Coronary artery (tissue), 2 donors: ENCODE data around the gene ALPP.
"Not testable (repeated sequence)": the region's sequence is repeated elsewhere in the genome, so short reads cannot be mapped to it uniquely, and the experiment has no call there.

Experiments
- DNase-seq: peaks from one replicate; pipeline ENCODE4 v3.0.0-alpha.2; 2017; ENCODE audit warnings: low spot score
- H3K27ac ChIP-seq, 2 donors: fragments of 200-600 bp; sonication (generic); one replicate each; pipeline ENCODE4 v1.5.1; 2016 to 2019
- H3K4me3 ChIP-seq: fragments of 200-600 bp; sonication (generic); 2 replicates; pipeline ENCODE4 v1.5.1; 2016; ENCODE audit warnings: mild to moderate bottlenecking, moderate library complexity
- TF ChIP-seq, protein P1 (sequence below): fragments of 200-600 bp; sonication (generic); IDR thresholded peaks from one replicate; pipeline ENCODE4 v1.5.1; 2019; ENCODE audit warnings: antibody characterized with exemption

Gene ALPP

GRCh38 chr2:232390661-232391060 is 12.1 kb downstream of the ALPP start:
- no peak for DNase-seq
- TF ChIP-seq, protein P1, sequence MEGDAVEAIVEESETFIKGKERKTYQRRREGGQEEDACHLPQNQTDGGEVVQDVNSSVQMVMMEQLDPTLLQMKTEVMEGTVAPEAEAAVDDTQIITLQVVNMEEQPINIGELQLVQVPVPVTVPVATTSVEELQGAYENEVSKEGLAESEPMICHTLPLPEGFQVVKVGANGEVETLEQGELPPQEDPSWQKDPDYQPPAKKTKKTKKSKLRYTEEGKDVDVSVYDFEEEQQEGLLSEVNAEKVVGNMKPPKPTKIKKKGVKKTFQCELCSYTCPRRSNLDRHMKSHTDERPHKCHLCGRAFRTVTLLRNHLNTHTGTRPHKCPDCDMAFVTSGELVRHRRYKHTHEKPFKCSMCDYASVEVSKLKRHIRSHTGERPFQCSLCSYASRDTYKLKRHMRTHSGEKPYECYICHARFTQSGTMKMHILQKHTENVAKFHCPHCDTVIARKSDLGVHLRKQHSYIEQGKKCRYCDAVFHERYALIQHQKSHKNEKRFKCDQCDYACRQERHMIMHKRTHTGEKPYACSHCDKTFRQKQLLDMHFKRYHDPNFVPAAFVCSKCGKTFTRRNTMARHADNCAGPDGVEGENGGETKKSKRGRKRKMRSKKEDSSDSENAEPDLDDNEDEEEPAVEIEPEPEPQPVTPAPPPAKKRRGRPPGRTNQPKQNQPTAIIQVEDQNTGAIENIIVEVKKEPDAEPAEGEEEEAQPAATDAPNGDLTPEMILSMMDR, result no peak
- no peak overlapping the region for H3K4me3 ChIP-seq
- no peak overlapping the region for H3K27ac ChIP-seq

DNA sequence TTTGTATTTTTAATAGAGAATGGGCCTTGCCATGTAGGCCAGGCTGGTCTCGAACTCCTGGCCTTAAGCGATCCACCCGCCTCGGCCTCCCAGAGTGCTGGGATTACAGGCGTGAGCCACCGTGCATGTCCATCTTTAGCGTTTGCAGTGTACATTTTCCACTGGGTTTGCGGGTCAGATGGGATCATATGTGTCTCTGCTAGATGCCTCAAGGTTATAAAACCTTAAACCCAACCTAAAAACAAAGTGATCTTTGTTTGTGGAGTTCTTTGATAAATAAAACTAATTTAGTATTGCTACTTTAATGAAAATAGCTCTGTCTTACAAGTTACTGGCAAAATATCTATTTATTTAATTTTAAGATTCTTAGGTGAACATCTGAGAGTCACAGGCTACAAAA is 15.0 kb downstream of the ALPP start:
- H3K4me3 ChIP-seq, result no peak overlapping the region
- DNase-seq, result no peak
- H3K27ac ChIP-seq, result no peak overlapping the region
- TF ChIP-seq, protein P1, result no peak

DNA sequence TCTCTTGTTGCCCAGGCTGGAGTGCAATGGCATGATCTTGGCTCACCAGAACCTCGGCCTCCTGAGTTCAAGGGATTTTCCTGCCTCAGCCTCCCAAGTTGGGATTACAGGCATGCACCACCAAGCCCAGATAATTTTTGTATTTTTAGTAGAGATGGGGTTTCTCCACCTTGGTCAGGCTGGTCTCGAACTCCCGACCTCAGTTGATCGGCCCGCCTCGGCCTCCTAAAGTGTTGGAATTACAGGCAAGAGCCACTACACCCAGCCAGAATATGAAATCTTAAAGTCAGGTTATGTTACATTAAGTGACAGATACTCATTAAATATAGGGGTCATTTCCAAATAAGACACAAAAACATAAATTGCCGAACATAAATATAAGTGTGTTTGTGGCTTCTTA is 15.9 kb downstream of the ALPP start:
- not testable (repeated sequence) for H3K4me3 ChIP-seq, H3K27ac ChIP-seq, DNase-seq

GRCh38 chr2:232395586-232395985 is 17.0 kb downstream of the ALPP start:
- no peak for DNase-seq
- TF ChIP-seq, protein P1, result no peak
- H3K4me3 ChIP-seq, result no peak overlapping the region
- H3K27ac ChIP-seq, result no peak overlapping the region

GRCh38 chr2:232396683-232397082 is 18.1 kb downstream of the ALPP start:
- no peak overlapping the region for H3K4me3 ChIP-seq
- no peak for DNase-seq
- no peak overlapping the region for H3K27ac ChIP-seq
- TF ChIP-seq, protein P1, result no peak

- no peak overlapping the region for H3K4me3 ChIP-seq
- no peak overlapping the region for H3K27ac ChIP-seq
- no peak for DNase-seq
- TF ChIP-seq, protein P1, result no peak
Measured at GRCh38 chr2:232398293-232399034, 19.9 kb downstream of the ALPP start.

DNA sequence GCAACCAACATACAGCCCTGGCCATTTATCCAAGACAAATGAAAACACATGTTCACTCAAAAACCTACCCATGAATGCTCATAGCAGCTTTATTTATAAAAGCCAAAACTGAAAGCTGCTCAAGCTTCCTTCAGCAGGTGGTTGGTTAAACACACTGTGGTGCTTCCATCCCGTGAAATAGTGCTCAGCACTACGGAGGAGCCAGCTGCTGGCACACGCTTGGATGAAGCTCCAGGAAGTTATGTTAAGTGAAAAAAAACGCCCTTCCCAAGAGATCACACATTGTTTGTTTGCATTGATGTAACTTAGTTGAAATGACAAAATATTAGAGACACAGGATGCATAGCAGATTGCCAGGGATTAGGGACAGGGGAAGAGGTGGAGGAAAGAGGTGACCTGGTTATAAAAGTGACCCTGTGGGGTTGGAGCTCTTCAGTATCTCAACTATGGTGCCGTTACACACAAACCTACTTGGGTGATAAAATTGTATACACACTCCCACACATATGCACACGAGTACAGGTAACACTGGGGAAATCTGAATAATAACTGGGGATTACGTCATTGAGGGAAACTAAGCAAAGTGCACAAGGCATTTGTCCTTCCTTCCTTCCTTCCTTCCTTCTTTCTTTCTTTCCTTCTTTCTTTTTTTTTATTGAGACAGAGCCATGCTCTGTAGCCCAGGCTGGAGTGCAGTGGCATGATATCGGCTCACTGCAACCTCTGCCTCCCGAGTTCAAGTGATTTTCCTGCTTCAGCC is 21.9 kb downstream of the ALPP start:
- no peak overlapping the region for H3K4me3 ChIP-seq
- H3K27ac ChIP-seq, result no peak overlapping the region
- no peak for DNase-seq
- TF ChIP-seq, protein P1, result no peak
